Measurements from ENCODE around the gene NDUFAF2. TPM values are rescaled to one million over a fixed set of nuclear protein-coding genes. Genes with fewer than 3 reads are reported as not detected.

NDUFAF2 gene
- total and polyA plus RNA-seq, 2 of the 8 experiments (the other 6 are each of a cell fraction or from before 2014, with no cell fraction given): 10.7 to 46.5 TPM

DNA sequence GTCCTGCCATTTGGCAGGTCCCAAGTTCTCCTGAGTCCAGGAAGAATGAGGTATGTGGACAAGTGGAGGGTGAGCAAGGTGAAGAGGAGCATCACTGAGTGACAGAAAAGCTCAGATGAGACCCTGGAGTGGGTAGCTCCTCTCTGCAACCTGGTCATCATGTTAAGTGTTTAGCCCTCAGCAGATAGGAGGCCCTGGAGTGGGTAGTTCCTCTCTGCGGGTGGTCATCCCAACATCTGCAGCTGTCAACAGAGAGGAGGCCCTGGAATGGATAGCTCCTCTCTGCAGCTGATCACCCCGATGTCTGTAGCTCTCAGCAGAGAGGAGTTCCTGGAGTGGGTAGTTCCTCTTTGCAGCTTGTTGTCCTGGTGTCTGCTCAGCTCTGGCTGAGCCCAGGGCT is 48.4 kb downstream of the NDUFAF2 start:
- no peak overlapping the region for H2BK20ac ChIP-seq (ENCODE audit: low read length)
- no peak overlapping the region for H4K8ac ChIP-seq (ENCODE audit: extremely low read depth, insufficient read depth, low read length)
- H3K79me1 ChIP-seq (ENCODE audit: low read depth, low read length): peaks cover 2% of the 10 kb centered on the region; the same call in 1 of the 2 replicates
- H2BK12ac ChIP-seq (ENCODE audit: low read depth, low read length): no peak overlapping the region
- FAIRE-seq (no peak), DNase-seq (ENCODE audit: low read depth in 1 of 2, low spot score in 2 of 2) (no peak)
- H3K23me2 ChIP-seq (ENCODE audit: low read depth, low read length): no peaks in the 10 kb centered on the region
- no peaks in the 10 kb centered on the region for H3K27me3 ChIP-seq (replicated peaks in 1 of 4; ENCODE audit: control insufficient read depth in 3 of 4, extremely low read depth in 1 of 4, insufficient read depth in 3 of 4, low read length in 3 of 4)
- no peaks in the 10 kb centered on the region for H3K36me3 ChIP-seq (ENCODE audit: control insufficient read depth in 2 of 4, insufficient read depth in 4 of 4, low read length in 3 of 4)
- H3K56ac ChIP-seq (replicated peaks; ENCODE audit: insufficient read length, low read depth, low read length): no peak overlapping the region
- no peak overlapping the region for H2BK15ac ChIP-seq (ENCODE audit: low read length)
- H2AK5ac ChIP-seq (ENCODE audit: low read depth, low read length): no peak overlapping the region
- H3K14ac ChIP-seq (ENCODE audit: insufficient read length): no peak overlapping the region
- no peak overlapping the region for H2BK120ac ChIP-seq (replicated peaks; ENCODE audit: low read depth, low read length)
- H3K4me3 ChIP-seq (ENCODE audit: extremely low read depth in 1 of 4, insufficient read depth in 2 of 4, low read depth in 3 of 4, low read length in 4 of 4): no peak overlapping the region
- ChIA-PET CTCF (ENCODE audit: partially characterized antibody) (interaction anchor here (1.1 to 2.8 kb wide), 3 partner anchors 13 to 34 kb away, joined by 3 to 15 read pairs (median 4); no protein-coding TSS in a partner anchor), POLR2A (ENCODE audit: partially characterized antibody) (interaction anchor here (2.5 kb wide), 1 partner anchor 9 kb away, joined by 6 read pairs; no protein-coding TSS in a partner anchor)
- peaks cover 17 to 20% of the 10 kb centered on the region in 2 experiments; a peak in 3 of 4 replicates for H3K9me3 ChIP-seq (ENCODE audit: insufficient read depth in 2 of 2, low read depth in 1 of 2, low read length in 1 of 2)
- H3K4me2 ChIP-seq (ENCODE audit: insufficient read depth in 1 of 2, low read depth in 2 of 2, low read length in 2 of 2): no peak overlapping the region
- H4K91ac ChIP-seq (replicated peaks; ENCODE audit: insufficient read length, low read length): no peak overlapping the region
- H3K9ac ChIP-seq (replicated peaks in 1 of 4; ENCODE audit: extremely low read depth in 1 of 4, low read depth in 3 of 4, low read length in 3 of 4): no peak overlapping the region
- no peaks in the 10 kb centered on the region for H3K4me1 ChIP-seq (replicated peaks in 1 of 4; ENCODE audit: control insufficient read depth in 3 of 4, insufficient read depth in 4 of 4, low read length in 3 of 4)
- no peak overlapping the region for H3K23ac ChIP-seq (ENCODE audit: insufficient read length)
- peaks cover 0 to 3% of the 10 kb centered on the region in 2 experiments; a peak in 1 of 4 replicates for H3K79me2 ChIP-seq (ENCODE audit: control insufficient read depth in 1 of 2, insufficient read depth in 2 of 2, low read length in 2 of 2)
- H2AFZ ChIP-seq (ENCODE audit: low read length): no peak overlapping the region
- no peak overlapping the region for H2BK5ac ChIP-seq (ENCODE audit: low read depth, low read length)
- H4K20me1 ChIP-seq (replicated peaks in 1 of 2; ENCODE audit: control insufficient read depth in 1 of 2, insufficient read depth in 2 of 2, low read length in 2 of 2): no peaks in the 10 kb centered on the region
- 89% methylated on average over 2 of the region's 2 CpGs; no CpG with 5 or more reads in 1 of the 2 experiments for whole genome bisulfite sequencing, 2 experiments (ENCODE audit: extremely low coverage in 1 of 2, insufficient coverage in 1 of 2, insufficient read length in 1 of 2, insufficient replicate concordance in 2 of 2, low coverage in 1 of 2, low lambda C conversion rate in 2 of 2, missing lambda C conversion rate in 1 of 2)
- no peak overlapping the region for H4K5ac ChIP-seq (ENCODE audit: insufficient read length, low read depth, low read length)
- H3K4ac ChIP-seq (replicated peaks; ENCODE audit: insufficient read length, low read depth, low read length): no peak overlapping the region
- H3K27ac ChIP-seq (ENCODE audit: low read depth, low read length): no peak overlapping the region
- no peak overlapping the region for H3K18ac ChIP-seq (ENCODE audit: extremely low read depth, low read length)
- no peak for TF ChIP-seq HDAC2 (IDR thresholded peaks at IDR 0.05; ENCODE audit: borderline replicate concordance in 1 of 2, low read depth in 2 of 2, low read length in 2 of 2)
- TF ChIP-seq JUN (IDR thresholded peaks at IDR 0.05; ENCODE audit: low read depth, low read length): no peak
